Mucosa of gallbladder (tissue), 1 donor: ENCODE measurements around the gene SIRT3. TPM values are rescaled to one million over a fixed set of nuclear protein-coding genes. Genes with fewer than 3 reads are reported as not detected.

ENCODE experiments used
- DNase-seq: peaks from one replicate; pipeline ENCODE4 v3.0.0-alpha.2; 2020; ENCODE audit warnings: low spot score
- total RNA-seq: library from RNA; stranded (reverse); gene quantifications from one replicate; pipeline ENCODE4 v1.2.1, GENCODE V29; 2021
- donor health status: DM: no; HTN: no; CAD: no.

Gene SIRT3
- total RNA-seq, 1 donor from 2014 or later: 19.0 TPM

DNA sequence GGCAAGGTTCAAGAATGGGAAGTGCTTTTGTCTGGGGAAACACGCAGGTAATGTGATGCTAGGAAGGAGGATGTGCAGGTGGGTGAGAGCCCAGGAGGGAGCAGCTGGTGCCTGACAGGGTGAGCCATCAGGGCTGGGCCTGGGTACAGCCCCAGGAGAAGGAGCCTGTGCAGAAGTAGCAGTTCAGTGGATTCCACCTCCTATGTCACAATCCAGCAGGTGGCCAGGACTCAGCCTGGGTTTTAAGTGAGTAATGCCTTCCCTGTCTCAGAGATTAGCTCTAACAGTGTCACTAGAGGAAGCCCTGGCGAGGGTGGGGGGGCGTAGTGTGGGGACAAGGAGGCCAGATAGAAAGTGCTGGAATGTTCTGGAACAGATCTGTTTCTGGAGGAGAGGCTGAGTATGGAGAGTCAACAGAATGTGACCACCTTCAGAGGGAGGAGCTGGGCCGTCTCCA is 20.5 kb downstream of the SIRT3 start:
- DNase-seq: no peak

DNA sequence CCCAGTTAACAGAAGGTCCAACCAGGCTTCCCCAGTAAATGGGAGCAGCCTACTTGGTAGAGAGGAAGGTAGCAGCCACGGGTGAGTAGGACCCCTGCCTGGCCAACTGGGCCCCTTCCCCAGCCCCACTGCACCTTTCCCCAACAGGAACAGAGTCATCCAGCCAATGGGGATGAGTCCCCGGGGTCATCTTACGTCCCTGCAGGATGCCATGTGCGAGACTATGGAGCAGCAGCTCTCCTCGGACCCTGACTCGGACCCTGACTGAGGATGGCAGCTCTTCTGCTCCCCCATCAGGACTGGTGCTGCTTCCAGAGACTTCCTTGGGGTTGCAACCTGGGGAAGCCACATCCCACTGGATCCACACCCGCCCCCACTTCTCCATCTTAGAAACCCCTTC is 22.1 kb downstream of the SIRT3 start:
- no peak for DNase-seq

GRCh38 chr11:213111-213510 is 23.0 kb downstream of the SIRT3 start:
- DNase-seq: no peak

GRCh38 chr11:212150-213100 is 23.7 kb downstream of the SIRT3 start:
- no peak for DNase-seq

- no peak for DNase-seq
Measured at GRCh38 chr11:211741-212140, 24.4 kb downstream of the SIRT3 start.

DNA sequence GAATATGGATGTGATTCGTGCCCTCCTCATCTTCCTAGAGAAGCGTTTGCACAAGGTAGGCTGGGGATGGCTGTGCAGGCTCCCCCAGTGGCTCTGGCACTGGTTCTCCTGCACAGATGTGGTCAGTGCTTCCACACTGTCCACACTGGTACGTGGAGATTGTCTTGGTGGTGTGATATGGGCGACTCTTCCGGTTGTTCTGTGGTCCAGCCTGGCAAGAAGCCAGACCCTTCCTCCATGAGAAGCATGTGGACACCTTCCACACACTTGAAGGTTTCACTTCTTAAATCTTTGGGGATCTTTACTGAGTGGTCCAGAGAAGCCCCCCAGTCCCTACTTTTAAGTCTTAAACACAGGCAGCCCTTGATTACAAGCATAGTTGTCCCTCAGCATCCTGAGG is 24.8 kb downstream of the SIRT3 start:
- DNase-seq: no peak

DNA sequence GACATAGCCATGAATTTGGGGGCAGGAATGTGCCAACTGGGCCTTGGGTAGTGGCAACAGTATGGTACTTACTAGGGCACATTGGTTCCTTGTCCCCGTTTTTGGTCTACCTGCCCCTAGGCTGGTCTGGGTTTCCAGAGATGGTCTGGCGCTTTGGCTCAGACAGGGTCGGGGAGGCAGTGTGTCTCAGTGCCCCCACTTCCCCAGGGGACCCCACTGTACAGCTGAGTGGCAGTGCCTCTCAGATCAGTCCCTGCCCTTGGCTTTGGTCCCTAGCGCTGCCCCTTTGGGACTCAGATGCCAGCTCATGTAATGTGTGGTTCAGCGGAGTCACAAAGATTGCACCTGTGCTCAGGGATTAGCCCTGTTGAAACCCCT is 25.4 kb downstream of the SIRT3 start:
- DNase-seq: no peak

- no peak for DNase-seq
Measured at GRCh38 chr11:210122-210802, 25.9 kb downstream of the SIRT3 start.

DNA sequence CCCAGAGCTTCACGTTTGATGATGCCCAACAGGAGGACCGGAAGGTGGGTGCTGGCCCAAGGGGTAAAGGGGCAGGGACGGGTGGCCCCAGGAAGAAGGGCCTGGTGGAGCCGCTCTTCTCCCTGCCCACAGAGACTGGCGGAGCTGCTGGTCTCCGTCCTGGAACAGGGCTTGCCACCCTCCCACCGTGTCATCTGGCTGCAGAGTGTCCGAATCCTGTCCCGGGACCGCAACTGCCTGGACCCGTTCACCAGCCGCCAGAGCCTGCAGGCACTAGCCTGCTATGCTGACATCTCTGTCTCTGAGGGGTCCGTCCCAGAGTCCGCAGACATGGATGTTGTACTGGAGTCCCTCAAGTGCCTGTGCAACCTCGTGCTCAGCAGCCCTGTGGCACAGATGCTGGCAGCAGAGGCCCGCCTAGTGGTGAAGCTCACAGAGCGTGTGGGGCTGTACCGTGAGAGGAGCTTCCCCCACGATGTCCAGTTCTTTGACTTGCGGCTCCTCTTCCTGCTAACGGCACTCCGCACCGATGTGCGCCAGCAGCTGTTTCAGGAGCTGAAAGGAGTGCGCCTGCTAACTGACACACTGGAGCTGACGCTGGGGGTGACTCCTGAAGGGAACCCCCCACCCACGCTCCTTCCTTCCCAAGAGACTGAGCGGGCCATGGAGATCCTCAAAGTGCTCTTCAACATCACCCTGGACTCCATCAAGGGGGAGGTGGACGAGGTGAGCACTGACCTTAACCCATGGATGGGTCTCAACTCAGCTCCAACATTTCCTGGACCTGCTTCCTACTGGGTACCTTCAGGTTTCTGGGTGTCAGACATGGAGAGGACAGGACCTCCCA is 26.6 kb downstream of the SIRT3 start:
- DNase-seq: no peak

DNA sequence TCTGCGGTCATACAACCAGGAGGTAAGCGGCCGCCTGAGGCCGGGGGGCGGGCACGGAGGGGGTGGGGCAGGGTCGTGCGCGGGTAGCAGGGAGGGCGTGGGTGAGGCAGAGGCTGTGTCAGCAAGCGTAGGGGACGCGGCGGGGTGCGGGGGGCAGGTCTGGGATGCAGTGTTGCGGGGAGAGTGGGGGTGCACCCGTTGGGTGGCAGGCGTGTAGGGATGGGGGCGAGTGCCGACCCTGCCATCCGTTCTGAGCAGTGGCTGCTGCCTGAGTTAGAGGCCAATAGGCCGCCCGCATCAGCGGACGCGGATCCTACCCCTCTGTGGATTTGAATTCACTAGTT is 27.3 kb downstream of the SIRT3 start:
- no peak for DNase-seq

DNA sequence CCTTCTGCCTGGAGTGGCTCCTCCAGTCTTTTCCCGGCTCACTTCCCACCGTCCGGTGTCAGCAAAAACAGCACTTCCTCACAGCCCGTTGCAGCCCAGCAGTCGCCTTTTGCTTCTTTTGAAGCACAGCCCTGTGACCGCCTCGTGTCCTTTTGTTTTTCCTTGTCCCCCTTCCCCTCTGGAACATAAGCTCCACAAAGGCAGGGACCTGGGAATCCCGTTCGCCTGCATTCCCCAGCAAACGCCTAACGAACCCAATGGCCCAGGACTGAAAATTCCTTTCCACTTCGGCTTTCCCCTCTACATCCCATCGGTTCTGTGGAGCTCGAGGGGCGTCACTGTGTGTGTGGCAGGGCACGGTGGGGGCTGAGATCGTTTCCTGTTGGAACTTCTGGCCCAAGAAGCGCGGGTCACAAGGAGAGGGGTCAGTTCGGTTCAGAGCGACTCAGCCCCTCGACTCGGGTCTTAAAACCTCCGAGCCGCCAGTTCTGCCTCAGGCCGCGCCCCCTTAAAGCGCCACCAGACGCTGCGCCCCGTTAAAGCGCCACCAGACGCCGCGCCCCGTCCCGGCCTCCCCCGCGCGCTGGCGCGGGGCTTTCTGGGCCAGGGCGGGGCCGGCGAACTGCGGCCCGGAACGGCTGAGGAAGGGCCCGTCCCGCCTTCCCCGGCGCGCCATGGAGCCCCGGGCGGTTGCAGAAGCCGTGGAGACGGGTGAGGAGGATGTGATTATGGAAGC is 27.8 kb downstream of the SIRT3 start:
- peak; percentile 75 for DNase-seq

GRCh38 chr11:207863-208180 is 28.3 kb downstream of the SIRT3 start:
- DNase-seq: peak; percentile 40

- DNase-seq: peak; percentile 96
Measured at GRCh38 chr11:207208-207862, 28.8 kb downstream of the SIRT3 start, which contains the start of the genes BET1L and RIC8A. BET1L (minus strand) TSS chr11:207399; CDS start chr11:207321, 78 bp downstream. RIC8A (plus strand) TSS chr11:207708; CDS start chr11:208855, 1,147 bp downstream.

- no peak for DNase-seq
Measured at GRCh38 chr11:206526-207207, 29.5 kb downstream of the SIRT3 start.

- DNase-seq: peak; percentile 8
Measured at GRCh38 chr11:206002-206384, 30.1 kb downstream of the SIRT3 start.

GRCh38 chr11:205221-206001 is 30.7 kb downstream of the SIRT3 start:
- peak; percentile 9 for DNase-seq

DNA sequence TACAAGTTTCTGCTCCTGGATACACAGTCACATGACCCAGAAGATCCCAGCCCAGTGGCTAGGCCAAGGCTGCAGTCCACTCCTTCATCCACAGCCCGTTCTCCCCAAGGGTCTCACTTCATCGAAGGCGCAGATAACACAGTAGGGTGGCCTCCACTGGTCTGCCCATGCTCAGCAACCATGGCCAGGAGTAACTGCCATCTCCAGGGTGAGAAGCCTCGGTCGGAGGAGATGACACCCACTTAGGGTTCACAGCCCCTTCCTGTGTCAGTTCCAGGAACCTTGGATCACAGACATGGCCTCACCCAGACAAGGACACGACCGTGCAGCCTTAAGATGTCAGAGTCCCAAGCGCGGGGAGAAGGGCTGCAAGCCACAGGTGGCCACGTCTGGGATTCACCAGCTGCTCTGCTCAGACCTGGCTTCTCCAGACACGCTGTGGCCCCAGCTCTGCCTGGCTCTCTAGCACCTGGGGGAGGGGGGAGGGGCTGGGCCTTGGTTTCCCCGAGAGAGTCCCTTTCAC is 31.5 kb downstream of the SIRT3 start:
- DNase-seq: peak; percentile 8

GRCh38 chr11:203945-204586 is 32.1 kb downstream of the SIRT3 start:
- DNase-seq: no peak
